ENCODE data around the gene AKAP12.

GRCh38 chr6:151317995-151318365, 78.2 kb downstream of the AKAP12 start:
- TF ChIP-seq EZH2 (IDR thresholded peaks at IDR 0.05) (no peak), POLR2AphosphoS5 (IDR thresholded peaks at IDR 0.05; ENCODE audit: borderline replicate concordance, low read depth, low read length) (no peak)

Data from SK-N-MC (cell line).